NCI-H82 (cell line): ENCODE results near the gene ARCN1.
A peak's percentile ranks its signal among the peaks of the same experiment; 100 is the strongest.
"Not testable (repeated sequence)": the region's sequence is repeated elsewhere in the genome, so short reads cannot be mapped to it uniquely, and the experiment has no call there.

ENCODE experiments used
- DNase-seq: peaks from one replicate; lab custom pipeline; 2025; lab: John Stamatoyannopoulos, UW

ARCN1 gene

DNA sequence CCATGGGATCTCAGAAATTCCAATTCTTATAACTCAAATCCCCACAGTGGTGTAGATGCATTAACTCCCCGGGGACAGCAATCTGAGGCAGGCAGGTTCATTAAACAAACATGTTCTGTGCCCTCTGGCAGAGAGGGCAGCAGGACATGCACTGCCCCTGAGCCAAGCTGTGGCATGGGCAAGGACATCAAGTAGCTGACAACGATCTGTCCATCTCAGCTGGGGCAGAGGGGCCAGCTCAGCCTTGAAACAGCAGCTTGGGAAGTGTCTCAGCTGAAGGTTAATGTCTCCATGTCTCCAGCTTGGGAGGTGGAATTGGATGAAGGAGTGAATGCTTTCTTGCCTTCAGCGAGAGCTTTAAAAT is 27.6 kb upstream of the ARCN1 start:
- no peak for DNase-seq

DNA sequence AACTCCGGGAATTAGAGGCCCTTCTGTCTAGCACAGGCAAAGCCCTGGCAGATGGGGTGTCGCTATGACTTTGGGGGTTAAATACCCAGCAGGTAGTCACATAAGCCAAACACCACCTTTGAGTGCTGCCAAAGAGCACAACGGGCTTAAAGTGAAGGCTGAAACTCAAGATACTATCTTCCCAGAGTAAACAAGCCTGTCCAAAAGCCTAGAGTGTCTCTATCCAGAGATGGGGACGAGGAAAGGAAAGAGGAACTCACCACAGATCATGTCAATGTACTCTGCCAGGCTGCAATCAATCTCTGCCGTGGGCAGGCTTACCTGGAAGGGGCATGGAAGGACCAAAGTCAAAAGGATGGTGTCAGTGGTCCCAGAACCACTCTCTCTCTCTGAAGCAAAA is 26.7 kb upstream of the ARCN1 start:
- DNase-seq, result no peak

DNA sequence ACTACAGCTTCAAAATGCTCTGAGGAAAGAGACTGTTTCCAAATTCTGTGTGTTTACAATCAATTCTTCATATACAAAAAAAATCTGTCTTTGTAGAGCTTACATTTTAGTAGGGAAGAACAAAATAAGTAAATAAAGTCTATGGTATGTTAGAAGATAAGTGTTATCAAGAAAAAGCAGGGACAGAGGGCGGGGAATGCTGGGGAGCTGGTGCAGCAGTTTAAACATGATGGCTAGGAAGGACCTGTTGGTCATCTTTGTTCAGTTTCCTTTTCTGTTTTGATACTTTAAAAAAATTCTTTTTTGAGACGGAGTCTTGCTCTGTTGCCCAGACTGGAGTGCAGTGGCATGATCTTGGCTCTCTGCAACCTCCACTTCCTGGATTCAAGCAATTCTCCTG is 25.1 kb upstream of the ARCN1 start:
- no peak for DNase-seq

DNA sequence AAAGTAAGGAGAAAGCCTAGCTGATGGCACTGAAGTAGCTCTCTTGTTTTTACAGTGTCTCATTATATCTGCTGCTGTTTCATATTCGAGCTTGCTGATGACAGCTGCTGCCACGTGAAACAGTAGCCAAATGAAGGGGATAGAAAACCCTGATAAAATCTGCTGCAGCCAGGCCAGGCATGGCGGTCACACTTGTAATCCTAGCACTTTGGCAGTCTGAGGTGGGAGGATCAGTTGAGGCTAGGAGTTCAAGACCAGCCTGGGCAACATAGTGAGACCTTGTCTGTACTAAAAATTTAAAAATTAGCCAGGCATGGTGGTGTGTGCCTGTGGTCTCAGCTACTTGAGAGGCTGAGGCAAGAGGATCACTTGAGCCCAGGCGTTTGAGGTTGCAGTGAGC is 19.9 kb upstream of the ARCN1 start:
- DNase-seq, result no peak

DNA sequence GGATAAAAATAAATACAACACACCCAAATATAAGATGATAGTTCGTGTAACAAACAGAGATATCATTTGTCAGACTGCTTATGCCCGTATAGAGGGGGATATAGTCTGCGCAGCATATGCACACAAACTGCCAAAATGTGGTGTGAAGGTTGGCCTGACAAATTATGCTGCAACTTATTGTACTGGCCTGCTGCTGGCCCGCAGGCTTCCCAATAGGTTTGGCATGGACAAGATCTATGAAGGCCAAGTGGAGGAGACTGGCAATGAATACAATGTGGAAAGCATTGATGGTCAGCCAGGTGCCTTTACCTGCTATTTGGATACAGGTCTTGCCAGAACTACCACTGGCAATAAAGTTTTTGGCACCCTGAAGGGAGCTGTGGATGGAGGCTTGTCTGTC is 11.4 kb upstream of the ARCN1 start:
- no peak for DNase-seq

DNA sequence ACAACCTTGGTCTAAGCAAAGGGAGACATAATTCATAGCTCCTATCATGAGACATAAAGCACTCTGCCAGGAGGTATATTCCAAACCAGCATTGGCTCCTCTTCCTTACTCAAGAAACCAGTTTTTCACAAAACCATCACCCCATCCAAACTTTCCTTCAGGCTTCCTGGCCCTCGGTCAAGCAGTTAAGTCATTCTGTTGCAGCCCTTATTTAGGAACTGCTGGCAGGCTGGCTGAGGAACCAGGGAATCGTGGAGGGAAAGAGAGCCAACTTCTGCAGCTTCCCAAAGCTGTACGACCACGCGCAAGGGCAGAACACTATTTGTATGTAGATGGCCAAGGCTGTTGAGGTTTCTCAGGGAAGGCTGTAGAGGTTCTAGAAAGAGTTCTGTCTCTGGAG is 7.2 kb upstream of the ARCN1 start:
- DNase-seq, result no peak

DNA sequence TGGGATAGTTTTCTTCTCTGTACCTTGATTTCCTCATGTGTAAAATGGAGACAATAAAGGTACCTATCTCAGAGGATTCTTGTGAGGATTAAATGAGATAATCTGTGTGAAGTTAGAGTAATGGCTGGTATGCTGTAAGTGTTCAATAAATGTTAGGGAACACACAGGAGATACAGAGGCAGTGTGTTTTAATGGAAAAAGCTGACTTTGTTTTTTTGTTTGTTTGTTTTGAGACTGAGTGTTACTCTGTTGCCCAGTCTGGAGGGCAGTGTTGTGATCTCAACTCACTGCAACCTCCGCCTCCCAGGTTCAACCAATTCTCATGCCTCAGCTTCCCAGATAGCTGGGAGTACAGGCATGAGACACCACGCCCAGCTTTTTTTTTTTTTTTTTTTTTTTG is 2.5 kb upstream of the ARCN1 start:
- DNase-seq, result no peak

DNA sequence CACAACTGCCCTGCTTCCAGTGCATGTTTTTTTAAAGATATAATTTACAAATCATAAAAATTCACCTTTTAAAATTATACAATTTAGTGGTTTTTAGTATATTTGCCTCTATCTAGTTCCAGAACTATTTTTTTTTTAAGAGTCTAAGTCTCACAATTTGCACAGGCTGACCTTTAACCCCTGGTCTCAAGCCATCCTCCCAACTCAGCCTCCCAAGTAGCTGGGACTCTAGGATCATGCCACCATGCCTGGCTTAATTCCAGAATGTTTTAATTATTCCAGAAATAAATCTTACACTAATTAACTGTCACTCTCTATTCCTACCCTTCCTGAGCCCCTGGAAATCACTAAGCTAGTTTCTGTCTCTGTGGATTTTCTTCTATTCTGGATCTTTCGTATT is 1.4 kb upstream of the ARCN1 start:
- DNase-seq, result no peak

DNA sequence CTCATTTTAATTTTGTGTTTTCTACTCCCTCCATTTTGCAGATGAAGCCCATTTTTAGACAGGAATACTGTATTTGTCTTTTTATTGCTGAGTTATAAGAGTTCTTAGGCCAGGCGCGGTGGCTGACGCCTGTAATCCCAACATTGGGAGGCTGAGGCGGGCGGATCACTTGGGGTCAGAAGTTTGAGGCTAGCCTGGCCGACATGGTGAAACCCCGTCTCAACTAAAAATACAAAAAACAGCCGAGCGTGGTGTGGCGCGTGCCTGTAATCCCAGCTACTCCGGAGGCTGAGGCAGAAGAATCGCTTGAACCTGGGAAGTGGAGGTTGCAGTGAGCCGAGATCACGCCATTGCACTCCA is 528 bp upstream of the ARCN1 start:
- not testable (repeated sequence) for DNase-seq

DNA sequence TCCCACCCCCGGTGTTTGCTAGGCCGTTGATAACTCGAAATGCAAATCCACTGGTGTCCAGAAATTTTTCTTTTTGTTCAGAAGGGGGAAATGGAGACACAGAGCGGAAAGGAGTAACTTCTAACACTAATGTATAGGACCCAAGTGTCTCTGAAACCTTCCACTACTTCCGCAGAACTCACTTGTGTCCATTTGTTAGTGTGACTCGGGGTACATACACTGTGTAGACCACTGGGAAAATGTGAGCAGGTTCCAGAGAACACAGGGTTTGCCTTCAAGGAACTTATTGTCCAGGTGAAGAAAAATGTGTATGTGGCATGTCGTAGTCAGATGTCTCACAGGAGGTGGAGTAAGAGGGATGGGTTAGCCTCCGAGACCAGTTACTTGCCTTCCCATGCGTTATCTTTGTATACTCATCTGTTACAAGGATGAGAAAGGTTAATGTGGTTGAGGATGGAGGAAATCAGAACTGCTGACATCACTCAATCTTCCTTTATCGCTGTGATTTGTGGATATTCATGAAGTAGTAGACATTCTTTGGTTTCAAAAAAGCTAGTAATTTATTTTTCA is 857 bp downstream of the ARCN1 start:
- peak; percentile 24 for DNase-seq

DNA sequence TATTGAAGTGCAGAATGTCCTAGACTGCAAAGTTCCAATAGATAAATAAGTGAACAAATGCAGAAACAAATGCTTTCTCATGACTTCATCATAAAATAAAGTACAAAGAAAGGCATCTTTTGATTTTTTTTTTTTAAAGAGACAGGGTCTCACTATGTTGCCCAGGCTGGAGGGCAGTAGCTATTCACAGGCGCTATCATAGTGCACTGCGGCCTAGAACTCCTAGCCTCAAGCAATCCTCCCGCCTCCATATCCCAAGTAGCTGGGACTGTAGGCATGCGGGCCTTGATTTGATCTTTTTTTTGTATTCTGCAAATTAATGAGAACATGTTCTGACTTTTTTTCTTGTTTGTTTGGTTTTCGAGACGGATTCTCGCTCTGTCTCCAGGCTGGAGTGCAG is 2.4 kb downstream of the ARCN1 start:
- no peak for DNase-seq

DNA sequence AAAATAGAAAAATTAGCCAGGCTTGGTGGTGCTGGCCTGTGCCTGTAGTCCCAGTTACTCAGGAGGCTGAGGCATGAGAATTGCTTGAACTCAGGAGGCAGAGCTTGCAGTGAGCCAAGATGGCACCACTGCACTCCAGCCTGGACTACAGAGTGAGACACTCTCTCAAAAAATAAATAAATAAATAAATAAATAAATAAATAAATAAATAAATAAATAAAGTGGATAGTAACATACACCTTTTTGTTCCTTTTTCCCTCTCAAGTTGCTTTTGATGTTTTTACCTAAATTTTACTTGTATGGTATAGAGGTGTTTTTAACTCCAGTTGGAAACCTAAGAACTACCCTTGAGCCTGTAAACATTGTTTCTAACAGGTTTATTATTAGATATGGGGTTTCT is 5.8 kb downstream of the ARCN1 start:
- not testable (repeated sequence) for DNase-seq

DNA sequence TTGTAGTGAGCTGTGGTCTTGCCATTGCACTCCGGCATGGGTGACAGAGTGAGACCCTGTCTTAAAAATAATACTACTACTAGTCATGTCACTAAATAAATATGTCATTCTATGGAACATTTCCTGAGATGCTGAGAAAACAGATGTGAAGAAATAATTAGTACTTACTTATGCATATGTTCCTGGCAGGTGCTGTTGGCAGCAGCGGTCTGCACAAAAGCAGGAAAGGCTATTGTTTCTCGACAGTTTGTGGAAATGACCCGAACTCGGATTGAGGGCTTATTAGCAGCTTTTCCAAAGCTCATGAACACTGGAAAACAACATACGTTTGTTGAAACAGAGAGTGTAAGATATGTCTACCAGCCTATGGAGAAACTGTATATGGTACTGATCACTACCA is 8.8 kb downstream of the ARCN1 start:
- no peak for DNase-seq

DNA sequence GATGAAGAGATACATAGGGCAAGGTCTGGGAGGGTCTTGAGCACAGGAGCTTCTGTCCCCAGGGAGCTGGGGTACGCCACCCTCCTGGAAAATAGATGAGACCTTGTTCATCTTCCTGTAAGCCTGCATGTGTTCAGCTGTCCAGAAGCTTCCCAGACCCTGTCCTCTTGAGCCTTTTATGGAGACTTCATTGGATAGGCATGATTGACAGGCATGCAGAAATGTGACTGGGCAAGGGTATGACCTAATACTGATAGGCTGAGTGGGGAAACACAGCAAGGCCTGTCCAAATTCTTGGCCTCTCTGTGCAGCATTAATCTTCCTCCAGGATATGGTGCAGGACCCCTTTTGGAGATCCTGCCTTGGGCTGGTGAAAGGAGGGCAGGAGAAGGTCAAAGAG is 15.7 kb downstream of the ARCN1 start:
- no peak for DNase-seq

DNA sequence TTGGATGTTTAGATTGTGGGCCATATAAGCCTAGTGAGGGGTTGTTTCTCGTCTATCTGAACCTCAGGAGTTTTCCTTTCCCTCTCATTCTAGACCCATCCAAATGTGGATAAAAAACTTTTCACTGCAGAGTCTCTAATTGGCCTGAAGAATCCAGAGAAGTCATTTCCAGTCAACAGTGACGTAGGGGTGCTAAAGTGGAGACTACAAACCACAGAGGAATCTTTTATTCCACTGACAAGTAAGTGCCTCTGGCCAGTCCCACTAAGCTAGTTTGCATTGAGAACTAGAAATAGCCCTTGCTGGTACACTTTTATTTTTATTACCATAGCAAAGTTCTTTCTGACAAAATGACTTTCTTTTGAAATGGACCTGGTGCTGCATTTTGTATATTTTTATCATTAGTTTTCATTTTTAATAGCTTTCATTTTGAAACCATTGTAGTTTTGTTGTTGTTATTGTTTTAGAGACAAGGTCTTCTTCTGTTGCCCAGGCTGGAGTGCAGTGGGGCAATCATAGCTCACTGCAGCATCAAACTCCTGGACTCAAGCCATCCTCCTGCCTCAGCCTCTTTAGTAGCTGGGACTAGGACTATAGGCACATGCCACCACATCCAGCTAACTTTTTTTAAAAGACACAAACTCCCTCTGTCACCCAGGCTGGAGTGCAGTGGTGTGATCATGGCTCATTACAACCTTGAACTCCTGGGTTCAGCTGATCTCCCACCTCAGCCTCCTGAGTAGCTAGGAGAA is 20.6 kb downstream of the ARCN1 start:
- no peak for DNase-seq

DNA sequence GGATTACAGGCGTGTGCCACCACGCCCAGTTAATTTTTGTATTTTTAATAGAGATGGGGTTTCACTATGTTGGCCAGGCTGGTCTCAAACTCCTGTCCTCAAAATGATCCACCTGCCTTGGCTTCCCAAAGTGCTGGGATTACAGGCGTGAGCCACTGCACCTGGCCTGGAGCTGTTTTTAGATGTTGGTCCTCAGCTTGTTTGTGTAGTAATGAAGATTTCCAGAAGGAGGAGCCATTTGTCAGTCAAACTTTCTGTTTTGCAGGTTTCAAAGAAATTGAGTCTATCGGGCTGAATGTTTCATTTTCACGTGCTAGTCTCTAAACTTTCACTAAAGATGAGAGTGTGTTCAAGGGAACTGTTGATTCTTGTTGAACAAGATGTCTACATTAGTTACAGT is 22.8 kb downstream of the ARCN1 start:
- peak; percentile 22 for DNase-seq

DNA sequence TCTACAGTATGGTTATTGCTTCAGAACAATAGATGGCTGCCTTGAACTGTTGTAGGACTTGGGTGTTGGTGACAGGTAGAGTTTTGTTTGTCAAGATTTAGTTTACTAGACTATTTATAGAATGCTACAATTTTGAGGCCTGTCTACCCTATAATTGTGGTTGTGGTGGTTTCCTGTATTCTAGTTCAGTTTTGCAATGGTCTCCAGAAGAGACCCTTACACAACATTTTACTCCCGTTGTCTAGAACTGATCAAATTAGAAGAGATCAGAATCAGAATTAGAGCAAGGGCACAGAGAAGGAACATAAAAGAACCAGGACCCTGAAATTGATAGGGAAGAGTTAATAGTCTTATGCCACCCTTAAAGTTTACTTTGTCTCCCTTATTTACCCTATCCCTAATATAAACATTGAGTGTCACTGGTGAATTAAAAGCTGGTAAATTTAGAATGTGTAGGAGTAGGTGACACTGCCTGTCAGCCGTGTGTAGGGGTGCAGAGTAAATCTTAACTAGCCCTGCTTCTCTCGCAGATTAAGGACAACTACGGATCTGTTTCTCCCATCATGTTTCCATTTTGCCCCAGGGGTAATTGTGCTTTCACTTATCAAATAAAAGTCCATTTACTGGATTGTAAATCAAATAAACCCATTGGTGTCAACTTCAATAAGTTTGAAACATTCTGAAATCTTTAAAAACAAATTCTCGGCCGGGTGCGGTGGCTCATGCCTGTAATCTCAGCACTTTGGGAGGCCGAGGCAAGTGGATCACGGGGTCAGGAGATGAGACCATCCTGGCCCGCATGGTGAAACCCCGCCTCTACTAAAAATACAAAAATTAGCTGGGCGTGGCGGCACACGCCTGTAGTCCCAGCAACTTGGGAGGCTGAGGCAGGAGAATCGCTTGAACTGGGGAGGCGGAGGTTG is 24.3 kb downstream of the ARCN1 start:
- no peak for DNase-seq

DNA sequence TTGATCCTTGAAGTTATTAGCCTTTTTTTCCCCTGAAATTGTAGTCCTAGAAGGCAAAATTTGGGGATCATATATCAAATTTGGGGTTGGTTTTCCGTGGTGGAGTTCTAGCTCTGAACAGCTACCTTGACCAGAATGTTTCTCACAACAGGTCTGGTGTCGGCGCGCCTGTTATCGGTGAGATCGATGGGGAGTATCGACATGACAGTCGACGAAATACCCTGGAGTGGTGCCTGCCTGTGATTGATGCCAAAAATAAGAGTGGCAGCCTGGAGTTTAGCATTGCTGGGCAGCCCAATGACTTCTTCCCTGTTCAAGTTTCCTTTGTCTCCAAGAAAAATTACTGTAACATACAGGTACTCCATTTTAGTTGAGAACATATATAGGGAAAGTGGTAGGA is 25.3 kb downstream of the ARCN1 start:
- no peak for DNase-seq

DNA sequence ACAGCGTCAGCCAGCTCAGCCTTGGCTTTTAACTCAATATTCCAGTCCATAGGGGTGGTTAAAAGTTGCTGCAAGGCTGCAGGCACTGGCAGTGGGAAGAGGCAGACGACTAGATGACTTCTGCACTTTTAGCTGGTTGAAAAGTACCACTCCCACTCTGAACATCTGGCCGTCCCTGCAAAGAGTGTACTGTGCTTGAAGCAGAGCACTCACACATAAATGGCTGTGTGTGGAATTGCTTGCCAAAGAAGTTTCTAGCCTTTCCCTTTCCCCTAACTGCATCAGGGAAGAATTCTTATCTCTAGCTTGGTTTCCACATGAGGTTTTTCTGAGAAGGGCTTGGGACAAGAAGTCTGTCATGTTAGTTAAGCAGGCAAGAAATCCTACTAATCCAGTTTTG is 30.1 kb downstream of the ARCN1 start:
- no peak for DNase-seq

DNA sequence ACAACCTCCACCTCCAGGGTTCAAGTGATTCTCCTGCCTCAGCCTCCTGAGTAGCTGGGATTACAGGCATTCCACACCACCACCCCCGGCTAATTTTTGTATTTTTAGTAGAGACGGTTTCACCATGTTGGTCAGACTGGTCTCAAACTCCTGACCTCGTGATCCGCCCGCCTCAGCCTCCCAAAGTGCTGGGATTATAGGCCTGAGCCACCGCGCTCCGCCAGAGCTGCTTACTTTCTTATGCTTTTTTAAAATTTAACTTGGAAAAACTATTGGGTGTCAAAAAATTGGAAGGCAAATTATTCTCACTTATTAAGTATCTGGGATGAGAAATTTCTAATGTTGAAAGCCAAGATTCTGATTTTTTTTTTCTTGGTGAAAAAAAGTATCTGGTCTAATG is 31.5 kb downstream of the ARCN1 start:
- DNase-seq, result not testable (repeated sequence)

DNA sequence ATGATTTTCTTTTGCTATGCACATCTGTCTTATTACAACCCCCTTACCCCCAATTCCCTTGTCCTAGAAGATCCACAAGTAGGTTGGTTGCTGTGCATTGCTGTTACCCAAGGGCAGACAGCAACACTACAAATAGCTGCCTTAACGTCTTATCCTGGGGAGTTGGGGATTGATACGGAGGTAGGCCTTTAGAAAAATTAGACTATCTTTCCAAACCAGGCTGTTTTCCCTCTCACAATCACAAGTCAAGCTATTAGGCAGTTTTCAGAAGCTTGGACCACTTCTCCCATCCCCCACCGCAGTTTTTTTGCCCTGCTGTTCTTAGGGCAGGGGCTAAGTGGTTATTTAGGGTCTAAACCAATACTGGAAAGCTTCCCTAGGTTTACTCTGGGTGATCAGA is 32.4 kb downstream of the ARCN1 start:
- no peak for DNase-seq

DNA sequence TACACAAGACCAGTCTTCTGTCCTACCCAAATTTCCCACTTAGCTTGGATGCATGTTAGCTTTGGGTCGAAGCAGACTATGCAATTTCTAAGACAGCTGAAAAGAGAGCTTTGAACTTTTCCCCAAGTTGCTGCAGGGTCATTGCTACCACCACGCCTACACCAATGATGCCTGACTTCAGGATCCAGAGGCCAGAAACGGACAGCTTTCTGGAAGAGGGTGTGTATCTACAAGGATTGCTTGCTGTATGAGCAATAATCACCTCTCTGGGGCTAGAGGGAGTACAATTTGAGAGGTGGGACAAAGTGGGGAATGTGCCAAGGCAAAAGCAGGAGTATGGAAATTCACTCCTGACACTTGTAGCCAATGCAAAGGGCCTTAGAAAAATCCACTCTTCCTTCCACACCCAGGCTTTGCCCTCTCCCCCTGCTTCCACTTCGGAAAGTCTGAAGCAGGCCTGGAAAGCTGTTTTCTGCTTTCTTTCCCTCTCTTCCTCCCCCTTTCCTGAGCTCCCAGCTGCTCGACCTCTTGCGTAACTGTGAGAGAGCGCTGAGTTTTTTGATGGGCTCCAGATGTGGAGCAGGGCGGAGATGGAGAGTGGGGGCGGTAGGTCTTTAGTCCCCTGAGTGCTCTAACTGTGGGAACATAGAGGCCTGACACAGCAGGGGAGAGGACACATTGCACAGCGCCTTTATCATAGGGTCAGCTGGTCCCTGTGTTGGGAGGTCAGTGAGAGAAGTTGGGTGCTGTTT is 33.1 kb downstream of the ARCN1 start:
- no peak for DNase-seq
